ENCODE results near the gene FN1.

Gene FN1

GRCh38 chr2:215435870-215436704, at the start of gene FN1:
Gene FN1, minus strand, starts transcription at chr2:215436068. Its CDS starts 266 bp downstream, at chr2:215435802.
- peak; percentile 58 for DNase-seq

GRCh38 chr2:215485032-215485431, 49.2 kb upstream of the FN1 start:
- DNase-seq = no peak

- DNase-seq = no peak
These were observed 48.7 kb upstream of the FN1 start for GRCh38 chr2:215484570-215484969.

DNA sequence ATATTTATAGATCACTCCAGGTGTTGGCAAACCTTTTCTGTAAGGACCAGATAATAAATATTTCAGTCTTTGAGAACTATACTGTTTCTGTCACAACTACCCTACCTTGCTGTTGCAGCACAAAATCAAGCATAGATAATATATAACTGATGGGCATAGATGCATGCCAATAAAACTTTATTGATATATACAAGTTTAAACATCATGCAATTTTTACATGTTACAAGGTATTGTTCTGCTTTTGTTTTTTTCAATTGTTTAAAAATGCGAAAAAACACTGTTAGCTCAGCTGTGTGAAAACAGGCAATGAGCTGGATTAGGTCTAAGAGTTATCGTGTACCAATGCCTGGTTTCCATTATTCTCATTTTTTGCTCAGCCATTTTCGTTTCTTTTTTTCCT, 47.6 kb upstream of the FN1 start:
- DNase-seq = no peak

- DNase-seq = no peak
These were observed 43.8 kb upstream of the FN1 start for GRCh38 chr2:215479536-215480240.

GRCh38 chr2:215479121-215479520, 43.3 kb upstream of the FN1 start:
- no peak for DNase-seq

- DNase-seq = no peak
These were observed 40.6 kb upstream of the FN1 start for GRCh38 chr2:215476424-215476823.

GRCh38 chr2:215466097-215466909, 30.4 kb upstream of the FN1 start:
- DNase-seq = no peak

GRCh38 chr2:215465256-215465655, 29.4 kb upstream of the FN1 start:
- no peak for DNase-seq

DNA sequence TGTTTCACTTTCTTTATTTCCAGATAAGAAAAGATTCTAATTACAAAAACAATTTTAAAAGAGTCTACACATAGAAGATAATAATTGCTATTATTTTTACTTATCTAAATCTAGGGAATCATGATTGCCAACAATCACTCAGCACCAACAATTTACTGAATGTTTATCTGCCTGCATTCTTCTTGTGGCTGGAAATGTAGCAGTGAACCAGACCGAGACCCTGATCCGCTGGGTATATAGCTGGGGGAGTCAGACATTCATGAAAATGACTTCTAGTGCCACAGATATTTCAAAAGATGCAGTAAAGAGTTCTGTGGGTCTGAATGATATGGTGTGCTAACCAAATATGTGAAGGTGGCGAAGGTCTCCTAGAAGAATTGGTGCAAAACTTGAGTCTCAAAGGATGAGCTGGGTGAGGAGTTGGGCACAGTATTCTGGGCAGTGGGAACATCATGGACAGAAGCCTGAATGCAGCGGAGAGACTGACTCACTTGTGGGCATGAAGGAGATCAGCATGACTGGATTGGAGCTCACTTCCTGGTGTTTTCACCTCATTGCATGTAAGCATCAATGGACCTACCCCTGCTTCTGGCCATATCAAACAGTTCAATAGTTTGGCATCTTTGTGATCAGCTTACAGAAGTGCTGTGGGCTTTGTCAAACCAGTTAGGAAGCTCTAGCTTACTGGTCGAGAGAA, 26.1 kb upstream of the FN1 start:
- DNase-seq = no peak

- no peak for DNase-seq
These were observed 25.0 kb upstream of the FN1 start for GRCh38 chr2:215460682-215461382.

- no peak for DNase-seq
These were observed 20.1 kb upstream of the FN1 start for GRCh38 chr2:215455958-215456357.

- peak; percentile 29 for DNase-seq
These were observed 18.8 kb upstream of the FN1 start for GRCh38 chr2:215454519-215455246.

- no peak for DNase-seq
These were observed 16.9 kb upstream of the FN1 start for GRCh38 chr2:215452725-215453124.

GRCh38 chr2:215451012-215451756, 15.3 kb upstream of the FN1 start:
- DNase-seq = no peak

- DNase-seq = no peak
These were observed 14.5 kb upstream of the FN1 start for GRCh38 chr2:215450188-215451011.

GRCh38 chr2:215447673-215448081, 11.8 kb upstream of the FN1 start:
- DNase-seq = no peak

- DNase-seq = no peak
These were observed 11.2 kb upstream of the FN1 start for GRCh38 chr2:215447056-215447455.

- DNase-seq = no peak
These were observed 6.5 kb upstream of the FN1 start for GRCh38 chr2:215442401-215442787.
